ENCODE measurements around the gene SDHB.

DNA sequence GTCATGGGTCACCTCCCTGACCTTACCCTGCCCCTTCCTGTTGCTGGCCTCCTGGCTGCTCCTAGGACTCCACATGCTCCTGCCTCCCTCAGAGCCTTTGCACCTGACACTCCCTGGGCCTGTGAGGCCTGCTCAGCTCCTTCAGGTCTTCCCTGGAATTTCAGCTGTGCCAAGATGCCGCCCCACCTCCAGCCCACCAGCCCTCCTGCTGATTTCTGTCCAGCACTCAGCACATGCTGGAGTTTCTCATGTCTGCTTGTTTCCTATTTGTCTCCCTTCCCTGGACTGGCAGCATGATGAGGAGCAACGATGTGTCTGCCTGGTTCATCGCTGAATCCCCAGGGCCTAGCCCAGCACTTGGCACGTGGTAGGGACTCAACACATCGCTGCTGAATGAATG is 76.5 kb downstream of the SDHB start:
- TF ChIP-seq ZNF274 (IDR thresholded peaks at IDR 0.05; ENCODE audit: low read depth, low read length) (no peak), SUZ12 (IDR thresholded peaks at IDR 0.05; ENCODE audit: extremely low read depth, insufficient read depth, insufficient read length) (no peak)
